Measurements from ENCODE around the gene MOCOS.
A peak's percentile ranks its signal among the peaks of the same experiment; 100 is the strongest.

The MOCOS gene

GRCh38 chr18:36142751-36143150 is 44.5 kb upstream of the MOCOS start:
- Histone ChIP-seq H4K20me1 (ENCODE audit: control insufficient read depth, insufficient read depth, low read depth, low read length) (no peaks in the 10 kb centered on the region), H3K9me3 (ENCODE audit: control insufficient read depth, insufficient read depth, low read length) (no peaks in the 10 kb centered on the region), H3K79me2 (ENCODE audit: control insufficient read depth, low read length) (no peaks in the 10 kb centered on the region), H3K36me3 (ENCODE audit: control insufficient read depth, low read length) (peaks cover 80% of the 10 kb centered on the region), H3K4me2 (ENCODE audit: low read length) (no peak overlapping the region), H3K4me3 (ENCODE audit: low read length) (no peak overlapping the region), H3K4me1 (ENCODE audit: control insufficient read depth, low read length) (peaks cover 11% of the 10 kb centered on the region), H3K9me2 (replicated peaks; ENCODE audit: control insufficient read depth, low read length) (no peaks in the 10 kb centered on the region), H3K27me3 (ENCODE audit: control insufficient read depth, low read length) (no peaks in the 10 kb centered on the region), H3F3A (ENCODE audit: control insufficient read depth, insufficient read depth) (peaks cover 7% of the 10 kb centered on the region), H3K27ac (ENCODE audit: low read depth, low read length) (no peak overlapping the region)
- TF ChIP-seq CTCF (IDR thresholded peaks at IDR 0.05; ENCODE audit: low read depth, low read length, poor library complexity, severe bottlenecking) (no peak), EZH2phosphoT487 (IDR thresholded peaks at IDR 0.05; ENCODE audit: borderline replicate concordance, low read length) (no peak)

- H3K9me2 ChIP-seq (replicated peaks; ENCODE audit: control insufficient read depth, low read length), result no peaks in the 10 kb centered on the region
- H4K20me1 ChIP-seq (ENCODE audit: control insufficient read depth, insufficient read depth, low read depth, low read length), result no peaks in the 10 kb centered on the region
- H3K4me3 ChIP-seq (ENCODE audit: low read length), result no peak overlapping the region
- TF ChIP-seq CTCF (IDR thresholded peaks at IDR 0.05; ENCODE audit: low read depth, low read length, poor library complexity, severe bottlenecking) (no peak), EZH2phosphoT487 (IDR thresholded peaks at IDR 0.05; ENCODE audit: borderline replicate concordance, low read length) (no peak)
- H3F3A ChIP-seq (ENCODE audit: control insufficient read depth, insufficient read depth), result peaks cover 7% of the 10 kb centered on the region
- H3K36me3 ChIP-seq (ENCODE audit: control insufficient read depth, low read length), result peaks cover 80% of the 10 kb centered on the region
- H3K79me2 ChIP-seq (ENCODE audit: control insufficient read depth, low read length), result no peaks in the 10 kb centered on the region
- H3K9me3 ChIP-seq (ENCODE audit: control insufficient read depth, insufficient read depth, low read length), result no peaks in the 10 kb centered on the region
- H3K27me3 ChIP-seq (ENCODE audit: control insufficient read depth, low read length), result no peaks in the 10 kb centered on the region
- no peak overlapping the region for H3K4me2 ChIP-seq (ENCODE audit: low read length)
- peaks cover 17% of the 10 kb centered on the region for H3K4me1 ChIP-seq (ENCODE audit: control insufficient read depth, low read length)
- no peak overlapping the region for H3K27ac ChIP-seq (ENCODE audit: low read depth, low read length)
Measured at GRCh38 chr18:36143391-36143790, 43.9 kb upstream of the MOCOS start.

GRCh38 chr18:36149514-36150289 is 37.6 kb upstream of the MOCOS start:
- Histone ChIP-seq H3K4me1 (ENCODE audit: control insufficient read depth, low read length) (peaks cover 45% of the 10 kb centered on the region), H4K20me1 (ENCODE audit: control insufficient read depth, insufficient read depth, low read depth, low read length) (no peaks in the 10 kb centered on the region), H3K9me3 (ENCODE audit: control insufficient read depth, insufficient read depth, low read length) (no peaks in the 10 kb centered on the region), H3F3A (ENCODE audit: control insufficient read depth, insufficient read depth) (peaks cover 4% of the 10 kb centered on the region), H3K4me2 (ENCODE audit: low read length) (peak overlapping the region; percentile 78), H3K79me2 (ENCODE audit: control insufficient read depth, low read length) (peaks cover 4% of the 10 kb centered on the region; the same call in 1 of the 2 replicates), H3K27ac (ENCODE audit: low read depth, low read length) (peak overlapping the region; percentile 73), H3K27me3 (ENCODE audit: control insufficient read depth, low read length) (no peaks in the 10 kb centered on the region), H3K9me2 (replicated peaks; ENCODE audit: control insufficient read depth, low read length) (no peaks in the 10 kb centered on the region), H3K4me3 (ENCODE audit: low read length) (peak overlapping the region; percentile 62), H3K36me3 (ENCODE audit: control insufficient read depth, low read length) (peaks cover 94% of the 10 kb centered on the region)
- TF ChIP-seq CTCF (IDR thresholded peaks at IDR 0.05; ENCODE audit: low read depth, low read length, poor library complexity, severe bottlenecking), result no peak
- no peak for TF ChIP-seq EZH2phosphoT487 (IDR thresholded peaks at IDR 0.05; ENCODE audit: borderline replicate concordance, low read length)
